Thoracic aorta (tissue), 2 donors: Measurements from ENCODE around the gene PPAT. TPM values are rescaled to one million over a fixed set of nuclear protein-coding genes. Genes with fewer than 3 reads are reported as not detected.

Experiments used
- ATAC-seq: fragments of 150-250 bp; one replicate; pipeline ENCODE4 v1.8.0; 2017; ENCODE audit warnings: low read depth; ENCODE audit not compliant: insufficient number of reproducible peaks, low FRiP score
- DNase-seq: peaks from one replicate; pipeline ENCODE4 v3.0.0-alpha.2; 2020; ENCODE audit warnings: low spot score
- H3K27ac ChIP-seq, 2 donors: fragments of 200-600 bp; sonication (generic); 1 replicate in 1 of 2; 2 replicates in 1 of 2; pipeline ENCODE4 v1.5.1; 2016; ENCODE audit warnings: mild to moderate bottlenecking in 2 of 2, moderate library complexity in 2 of 2
- H3K27me3 ChIP-seq: fragments of 200-600 bp; sonication (generic); replicated peaks from 2 replicates; pipeline ENCODE4 v1.6.0; 2016; ENCODE audit warnings: mild to moderate bottlenecking; ENCODE audit not compliant: insufficient read depth
- H3K36me3 ChIP-seq: fragments of 200-600 bp; sonication (generic); one replicate; pipeline ENCODE4 v1.5.1; 2016
- H3K4me1 ChIP-seq, 2 donors: fragments of 200-600 bp; sonication (generic); 1 replicate in 1 of 2; 2 replicates in 1 of 2; pipeline versions ENCODE4 v1.5.1 to v1.6.0; 2016; ENCODE audit warnings: low read depth in 2 of 2, mild to moderate bottlenecking in 1 of 2; ENCODE audit not compliant: control insufficient read depth in 1 of 2
- H3K4me3 ChIP-seq: fragments of 200-600 bp; sonication (generic); 2 replicates; pipeline ENCODE4 v1.5.1; 2016; ENCODE audit warnings: mild to moderate bottlenecking
- H3K9me3 ChIP-seq: fragments of 200-600 bp; sonication (generic); 2 replicates; pipeline ENCODE4 v1.5.1; 2016
- CTCF ChIP-seq: fragments of 200-600 bp; sonication (generic); IDR thresholded peaks from one replicate; pipeline ENCODE4 v1.5.1; 2019; ENCODE audit warnings: antibody characterized with exemption
- total RNA-seq, 2 donors: library from RNA; depleted of rRNA; stranded (reverse); fragments of >200 nt; gene quantifications; one replicate each; pipeline versions ENCODE4 v1.1.0 to v1.2.3, GENCODE V29; 2016

The PPAT gene
- total RNA-seq, 2 donors from 2014 or later: 5.1 to 10.0 TPM

DNA sequence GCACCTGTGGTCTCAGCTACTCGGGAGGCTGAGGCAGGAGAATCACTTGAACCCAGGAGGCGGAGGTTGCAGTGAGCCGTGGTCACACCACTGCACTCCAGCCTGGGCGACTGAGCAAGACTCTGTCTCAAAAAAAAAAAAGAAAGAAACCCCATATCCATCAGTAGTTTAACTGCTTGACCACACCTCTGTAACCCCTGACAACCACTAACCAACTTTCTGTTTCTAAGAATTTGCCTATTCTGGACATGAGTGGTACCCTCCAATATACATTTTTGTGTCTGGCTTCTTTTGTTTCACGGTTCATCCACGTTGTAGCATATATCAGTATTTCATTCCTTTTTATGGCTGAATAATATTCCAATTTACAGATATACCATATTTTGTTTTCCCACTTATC, 9.1 kb downstream of the PPAT start:
- Histone ChIP-seq H3K27me3 (no peaks in the 10 kb centered on the region), H3K9me3 (no peaks in the 10 kb centered on the region), H3K4me3 (no peak overlapping the region), H3K36me3 (no peaks in the 10 kb centered on the region), H3K4me1 (no peaks in the 10 kb centered on the region), H3K27ac (no peak overlapping the region)
- DNase-seq (no peak), ATAC-seq (no peak)
- no peak for TF ChIP-seq CTCF

DNA sequence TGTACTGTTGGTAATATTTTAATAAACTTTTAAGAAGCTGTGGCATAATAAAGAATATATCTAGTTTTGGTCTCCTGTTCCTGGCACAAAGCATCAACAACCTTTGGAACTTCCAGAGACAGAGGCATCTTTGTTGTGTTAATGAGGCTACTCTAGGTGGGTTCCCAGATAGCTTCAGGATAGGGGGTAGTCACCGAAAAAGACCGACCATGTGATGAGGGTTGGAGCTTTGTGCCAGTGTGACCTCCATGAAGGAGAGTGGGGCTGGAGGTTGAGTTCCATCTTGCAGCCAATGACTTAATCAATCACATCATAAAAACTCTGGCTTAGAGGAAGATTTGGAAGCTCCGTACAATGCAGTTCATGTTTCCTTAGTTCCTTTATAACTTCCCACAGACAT, 9.9 kb downstream of the PPAT start:
- no peaks in the 10 kb centered on the region for H3K27me3 ChIP-seq
- ATAC-seq: no peak
- TF ChIP-seq CTCF: no peak
- H3K9me3 ChIP-seq: no peaks in the 10 kb centered on the region
- no peak overlapping the region for H3K27ac ChIP-seq
- no peaks in the 10 kb centered on the region for H3K4me1 ChIP-seq
- DNase-seq: no peak
- H3K4me3 ChIP-seq: no peak overlapping the region
- no peaks in the 10 kb centered on the region for H3K36me3 ChIP-seq

- H3K9me3 ChIP-seq: no peaks in the 10 kb centered on the region
- ATAC-seq: no peak
- H3K27ac ChIP-seq: no peak overlapping the region
- no peaks in the 10 kb centered on the region for H3K27me3 ChIP-seq
- no peaks in the 10 kb centered on the region for H3K4me1 ChIP-seq
- no peaks in the 10 kb centered on the region for H3K36me3 ChIP-seq
- TF ChIP-seq CTCF: peak; percentile 67
- H3K4me3 ChIP-seq: no peak overlapping the region
- no peak for DNase-seq
Observed at GRCh38 chr4:56424697-56425514, 10.5 kb downstream of the PPAT start.

- Histone ChIP-seq H3K27me3 (no peaks in the 10 kb centered on the region), H3K36me3 (no peaks in the 10 kb centered on the region), H3K9me3 (no peaks in the 10 kb centered on the region), H3K4me1 (no peaks in the 10 kb centered on the region), H3K27ac (no peak overlapping the region), H3K4me3 (no peak overlapping the region)
- DNase-seq (no peak), ATAC-seq (no peak)
- no peak for TF ChIP-seq CTCF
Observed at GRCh38 chr4:56424176-56424575, 11.2 kb downstream of the PPAT start.

GRCh38 chr4:56417396-56417795, 18.0 kb downstream of the PPAT start:
- Histone ChIP-seq H3K27ac (no peak overlapping the region), H3K4me3 (no peak overlapping the region), H3K9me3 (no peaks in the 10 kb centered on the region), H3K36me3 (no peaks in the 10 kb centered on the region), H3K4me1 (no peaks in the 10 kb centered on the region), H3K27me3 (no peaks in the 10 kb centered on the region)
- ATAC-seq (no peak), DNase-seq (no peak)
- no peak for TF ChIP-seq CTCF
